Measurements from ENCODE around the gene RBMS3. TPM values are rescaled to one million over a fixed set of nuclear protein-coding genes. Genes with fewer than 3 reads are reported as not detected.
"Not testable (repeated sequence)": the region's sequence is repeated elsewhere in the genome, so short reads cannot be mapped to it uniquely, and the experiment has no call there.

The RBMS3 gene
- total and polyA plus RNA-seq, 5 donors from 2014 or later: 5.2 to 18.8 (median 8.5) TPM

DNA sequence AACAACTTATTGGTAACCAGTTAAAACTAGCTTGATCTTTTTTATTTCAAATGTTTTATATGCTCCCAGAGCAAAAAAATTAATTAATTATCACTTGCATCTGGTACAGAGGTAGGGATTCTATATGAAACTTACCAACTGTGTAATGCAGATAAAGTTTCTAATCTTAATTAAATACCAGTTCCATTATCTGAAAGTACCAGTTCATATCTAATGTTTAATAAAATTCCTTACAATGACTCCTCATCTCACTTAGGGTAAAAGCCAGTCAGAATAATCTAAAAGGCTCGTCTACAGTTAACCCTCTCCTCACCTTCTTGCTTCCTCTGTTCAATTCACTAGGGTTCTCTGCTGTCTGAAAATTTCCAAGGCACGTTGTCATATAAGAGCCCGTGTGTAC lies 384.8 kb downstream of the RBMS3 start:
- Mint-ChIP-seq H3K4me3 (no peak overlapping the region), H3K9me3 (peaks cover 0 to 7% (median 0%) of the 10 kb centered on the region in 7 donors), H3K27me3 (no peaks in the 10 kb centered on the region), H3K36me3 (peaks cover 7% of the 10 kb centered on the region), H3K27ac (no peak overlapping the region), H3K4me1 (no peaks in the 10 kb centered on the region)
- Histone ChIP-seq H3K4me1 (ENCODE audit: control insufficient read depth, insufficient read depth, low read length, poor library complexity, severe bottlenecking) (no peaks in the 10 kb centered on the region), H3K36me3 (ENCODE audit: control insufficient read depth, insufficient read depth, low read length) (no peaks in the 10 kb centered on the region), H3K27me3 (ENCODE audit: control insufficient read depth, insufficient read depth, low read length) (no peaks in the 10 kb centered on the region), H3K9me3 (ENCODE audit: control insufficient read depth in 2 of 2, low read length in 2 of 2) (no peaks in the 10 kb centered on the region), H3K27ac (ENCODE audit: insufficient read depth, low read length, poor library complexity, severe bottlenecking) (no peak overlapping the region), H3K4me3 (ENCODE audit: low read depth, low read length) (no peak overlapping the region)
- DNase-seq (no peak), ATAC-seq (ENCODE audit: low read depth in 2 of 2) (no peak)

- H3K36me3 ChIP-seq (ENCODE audit: control insufficient read depth, insufficient read depth, low read length): no peaks in the 10 kb centered on the region
- ATAC-seq (ENCODE audit: low read depth in 2 of 2): no peak
- peaks cover 10% of the 10 kb centered on the region for H3K36me3 Mint-ChIP-seq
- DNase-seq: no peak
- no peaks in the 10 kb centered on the region for H3K27me3 Mint-ChIP-seq
- H3K4me3 ChIP-seq (ENCODE audit: low read depth, low read length): no peak overlapping the region
- no peak overlapping the region for H3K4me3 Mint-ChIP-seq
- H3K27ac ChIP-seq (ENCODE audit: insufficient read depth, low read length, poor library complexity, severe bottlenecking): no peak overlapping the region
- peaks cover 0 to 10% (median 3%) of the 10 kb centered on the region in 7 donors for H3K9me3 Mint-ChIP-seq
- no peaks in the 10 kb centered on the region for H3K4me1 Mint-ChIP-seq
- no peaks in the 10 kb centered on the region for H3K9me3 ChIP-seq (ENCODE audit: control insufficient read depth in 2 of 2, low read length in 2 of 2)
- H3K27me3 ChIP-seq (ENCODE audit: control insufficient read depth, insufficient read depth, low read length): no peaks in the 10 kb centered on the region
- H3K27ac Mint-ChIP-seq: no peak overlapping the region
- no peaks in the 10 kb centered on the region for H3K4me1 ChIP-seq (ENCODE audit: control insufficient read depth, insufficient read depth, low read length, poor library complexity, severe bottlenecking)
Observed at GRCh38 chr3:29668233-29668632, 387.4 kb downstream of the RBMS3 start.

- DNase-seq (no peak), ATAC-seq (ENCODE audit: low read depth in 2 of 2) (no peak)
- Histone ChIP-seq H3K36me3 (ENCODE audit: control insufficient read depth, insufficient read depth, low read length) (no peaks in the 10 kb centered on the region), H3K4me3 (ENCODE audit: low read depth, low read length) (no peak overlapping the region), H3K27me3 (ENCODE audit: control insufficient read depth, insufficient read depth, low read length) (no peaks in the 10 kb centered on the region), H3K27ac (ENCODE audit: insufficient read depth, low read length, poor library complexity, severe bottlenecking) (no peak overlapping the region), H3K4me1 (ENCODE audit: control insufficient read depth, insufficient read depth, low read length, poor library complexity, severe bottlenecking) (no peaks in the 10 kb centered on the region), H3K9me3 (ENCODE audit: control insufficient read depth in 2 of 2, low read length in 2 of 2) (no peaks in the 10 kb centered on the region)
- no peaks in the 10 kb centered on the region for H3K27me3 Mint-ChIP-seq
- H3K36me3 Mint-ChIP-seq: peaks cover 10% of the 10 kb centered on the region
- no peak overlapping the region for H3K27ac Mint-ChIP-seq
- no peaks in the 10 kb centered on the region for H3K4me1 Mint-ChIP-seq
- H3K4me3 Mint-ChIP-seq: no peak overlapping the region
- peaks cover 0 to 10% (median 3%) of the 10 kb centered on the region in 7 donors for H3K9me3 Mint-ChIP-seq
Observed at GRCh38 chr3:29668728-29669127, 387.9 kb downstream of the RBMS3 start.

- not testable (repeated sequence) for H3K4me1 Mint-ChIP-seq; H3K4me1 ChIP-seq (ENCODE audit: control insufficient read depth, insufficient read depth, low read length, poor library complexity, severe bottlenecking); H3K27ac ChIP-seq (ENCODE audit: insufficient read depth, low read length, poor library complexity, severe bottlenecking); H3K36me3 ChIP-seq (ENCODE audit: control insufficient read depth, insufficient read depth, low read length); DNase-seq; H3K27me3 Mint-ChIP-seq; H3K27ac Mint-ChIP-seq; H3K9me3 ChIP-seq (ENCODE audit: control insufficient read depth in 2 of 2, low read length in 2 of 2); H3K4me3 Mint-ChIP-seq; H3K4me3 ChIP-seq (ENCODE audit: low read depth, low read length); ATAC-seq (ENCODE audit: low read depth in 2 of 2); H3K27me3 ChIP-seq (ENCODE audit: control insufficient read depth, insufficient read depth, low read length)
- peaks cover 0 to 10% (median 6%) of the 10 kb centered on the region in 7 donors for H3K9me3 Mint-ChIP-seq
- H3K36me3 Mint-ChIP-seq: peaks cover 15% of the 10 kb centered on the region
Observed at GRCh38 chr3:29670476-29670875, 389.6 kb downstream of the RBMS3 start.

GRCh38 chr3:29677421-29677820 lies 396.6 kb downstream of the RBMS3 start:
- Mint-ChIP-seq H3K4me3 (no peak overlapping the region), H3K27ac (no peak overlapping the region), H3K27me3 (no peaks in the 10 kb centered on the region), H3K9me3 (peaks cover 0 to 7% (median 3%) of the 10 kb centered on the region in 7 donors), H3K4me1 (peaks cover 0 to 2% (median 1%) of the 10 kb centered on the region in 4 donors), H3K36me3 (peaks cover 8% of the 10 kb centered on the region)
- H3K4me3 ChIP-seq (ENCODE audit: low read depth, low read length): no peak overlapping the region
- no peaks in the 10 kb centered on the region for H3K4me1 ChIP-seq (ENCODE audit: control insufficient read depth, insufficient read depth, low read length, poor library complexity, severe bottlenecking)
- no peaks in the 10 kb centered on the region for H3K36me3 ChIP-seq (ENCODE audit: control insufficient read depth, insufficient read depth, low read length)
- no peak overlapping the region for H3K27ac ChIP-seq (ENCODE audit: insufficient read depth, low read length, poor library complexity, severe bottlenecking)
- DNase-seq (no peak), ATAC-seq (ENCODE audit: low read depth in 2 of 2) (no peak)
- H3K27me3 ChIP-seq (ENCODE audit: control insufficient read depth, insufficient read depth, low read length): no peaks in the 10 kb centered on the region
- H3K9me3 ChIP-seq (ENCODE audit: control insufficient read depth in 2 of 2, low read length in 2 of 2): no peaks in the 10 kb centered on the region

DNA sequence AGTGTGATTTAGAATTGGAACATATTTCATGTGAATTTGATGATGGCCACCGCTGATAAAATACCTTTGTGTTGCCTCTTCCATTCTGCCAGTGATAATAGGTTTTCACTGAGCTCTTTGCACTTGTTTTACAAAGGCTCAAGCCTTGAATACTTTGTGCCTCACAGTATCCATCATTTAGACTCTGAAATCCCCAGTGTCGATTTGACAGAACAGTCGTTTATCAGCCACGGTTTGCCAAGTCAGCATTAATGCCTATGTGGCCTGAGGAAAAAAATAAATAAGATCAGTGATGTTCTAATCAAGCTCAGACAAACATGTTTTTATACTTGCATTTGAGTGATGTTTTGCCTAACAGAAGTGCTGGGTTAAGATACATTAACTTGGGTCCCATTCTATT lies 399.1 kb downstream of the RBMS3 start:
- peaks cover 8% of the 10 kb centered on the region for H3K36me3 Mint-ChIP-seq
- no peaks in the 10 kb centered on the region for H3K27me3 Mint-ChIP-seq
- no peak overlapping the region for H3K4me3 ChIP-seq (ENCODE audit: low read depth, low read length)
- peaks cover 0 to 7% (median 2%) of the 10 kb centered on the region in 7 donors for H3K9me3 Mint-ChIP-seq
- no peaks in the 10 kb centered on the region for H3K4me1 ChIP-seq (ENCODE audit: control insufficient read depth, insufficient read depth, low read length, poor library complexity, severe bottlenecking)
- no peak overlapping the region for H3K27ac Mint-ChIP-seq
- no peak overlapping the region for H3K27ac ChIP-seq (ENCODE audit: insufficient read depth, low read length, poor library complexity, severe bottlenecking)
- H3K36me3 ChIP-seq (ENCODE audit: control insufficient read depth, insufficient read depth, low read length): no peaks in the 10 kb centered on the region
- no peaks in the 10 kb centered on the region for H3K27me3 ChIP-seq (ENCODE audit: control insufficient read depth, insufficient read depth, low read length)
- DNase-seq (no peak), ATAC-seq (ENCODE audit: low read depth in 2 of 2) (no peak)
- H3K4me1 Mint-ChIP-seq: peaks cover 0 to 7% (median 1%) of the 10 kb centered on the region in 4 donors
- no peak overlapping the region for H3K4me3 Mint-ChIP-seq
- no peaks in the 10 kb centered on the region for H3K9me3 ChIP-seq (ENCODE audit: control insufficient read depth in 2 of 2, low read length in 2 of 2)

DNA sequence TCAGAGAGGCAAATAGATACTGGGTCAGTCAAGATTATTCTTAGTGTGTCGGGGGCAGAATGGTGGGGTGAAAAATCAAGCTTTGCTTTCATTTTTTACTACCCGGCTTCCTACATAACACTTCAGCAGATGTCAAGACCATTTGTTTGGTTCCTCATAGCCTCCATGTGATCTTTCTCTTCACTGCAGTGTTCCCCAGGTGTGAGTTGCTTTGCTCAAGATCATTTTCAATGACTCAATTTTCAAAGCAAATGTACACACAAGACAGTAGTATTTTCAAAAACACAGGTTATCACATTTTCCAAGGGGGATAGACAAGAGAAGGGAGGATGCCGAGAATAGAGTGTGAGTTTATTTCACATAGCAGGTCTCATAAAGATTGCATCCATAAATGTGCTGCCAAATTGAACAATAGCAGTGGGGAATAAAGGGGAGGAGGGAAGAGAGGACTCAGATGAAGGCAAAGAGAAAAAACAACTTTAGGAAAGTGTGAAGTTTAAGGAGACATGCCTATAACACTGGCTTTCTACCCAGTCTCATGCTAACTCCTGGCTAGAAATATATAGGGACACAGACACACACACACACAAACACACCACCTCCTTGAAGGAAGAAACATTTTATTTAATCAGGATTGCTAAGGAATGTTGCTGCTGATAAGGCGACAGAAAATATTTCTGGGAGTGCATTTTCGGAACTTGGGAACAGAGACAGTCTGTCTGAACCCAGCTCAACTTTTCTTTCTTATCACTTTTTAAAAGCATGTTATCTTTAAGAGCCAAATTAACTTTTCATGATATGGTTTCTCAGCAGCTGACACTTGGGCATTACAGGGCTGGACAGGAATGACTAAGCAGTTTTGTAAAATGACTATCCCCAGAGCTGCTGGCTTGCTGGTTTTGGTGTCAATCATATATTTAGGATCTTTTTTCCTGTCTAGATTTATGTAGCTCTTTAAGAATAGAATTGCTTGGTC lies 402.4 kb downstream of the RBMS3 start:
- Histone ChIP-seq H3K4me3 (ENCODE audit: low read depth, low read length) (no peak overlapping the region), H3K4me1 (ENCODE audit: control insufficient read depth, insufficient read depth, low read length, poor library complexity, severe bottlenecking) (no peaks in the 10 kb centered on the region), H3K27me3 (ENCODE audit: control insufficient read depth, insufficient read depth, low read length) (no peaks in the 10 kb centered on the region), H3K9me3 (ENCODE audit: control insufficient read depth in 2 of 2, low read length in 2 of 2) (no peaks in the 10 kb centered on the region), H3K36me3 (ENCODE audit: control insufficient read depth, insufficient read depth, low read length) (no peaks in the 10 kb centered on the region), H3K27ac (ENCODE audit: insufficient read depth, low read length, poor library complexity, severe bottlenecking) (no peak overlapping the region)
- H3K4me1 Mint-ChIP-seq: peaks cover 0 to 16% (median 9%) of the 10 kb centered on the region in 4 donors
- no peak overlapping the region for H3K4me3 Mint-ChIP-seq
- peaks cover 0 to 3% (median 0%) of the 10 kb centered on the region in 7 donors for H3K9me3 Mint-ChIP-seq
- DNase-seq (peak in 1 of 3 donors; percentile 4), ATAC-seq (ENCODE audit: low read depth in 2 of 2) (no peak)
- no peaks in the 10 kb centered on the region for H3K27me3 Mint-ChIP-seq
- peak overlapping the region in 1 of 3 donors; percentile 54 for H3K27ac Mint-ChIP-seq
- H3K36me3 Mint-ChIP-seq: no peaks in the 10 kb centered on the region

All from CD4-positive, CD25-positive, alpha-beta regulatory T cell (primary cell).